Upper lobe of left lung (tissue), 4 donors: ENCODE measurements around the gene ADORA3.

Source experiments
- POLR2A ChIP-seq, 4 donors: fragments of 450-650 bp; IDR thresholded peaks; one replicate each; pipeline ENCODE4 v1.5.1; 2016 to 2017; ENCODE audit warnings: antibody characterized with exemption in 4 of 4, mild to moderate bottlenecking in 2 of 4
- TF ChIP-seq, protein P1 (sequence below), 6 experiments: fragments of 450-650 bp in 4 of 6; fragments of 200-600 bp in 2 of 6; sonication (generic) in 2 of 6; IDR thresholded peaks; one replicate each; pipeline ENCODE4 v1.5.1; 2016 to 2019; ENCODE audit warnings: antibody characterized with exemption in 6 of 6

DNA sequence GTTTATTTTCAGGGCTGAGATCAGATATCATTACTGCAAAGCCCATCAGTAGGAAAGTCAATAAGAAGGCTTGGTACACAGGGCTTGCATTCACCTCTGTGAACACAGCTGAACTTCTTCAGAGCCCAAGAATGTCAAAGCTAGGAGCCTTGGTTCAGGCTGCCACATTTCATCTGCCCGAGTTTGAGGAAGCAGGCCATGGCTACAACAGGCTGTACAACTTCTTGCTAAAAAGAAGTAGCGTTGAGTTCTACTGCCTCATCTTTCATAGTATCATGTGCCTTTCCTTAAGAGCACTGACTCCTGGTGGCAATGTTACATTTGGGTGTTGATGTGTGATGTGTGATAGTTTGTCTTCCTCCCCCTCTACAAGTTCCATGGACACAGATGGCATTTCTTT is 19.6 kb downstream of the ADORA3 start:
- TF ChIP-seq, protein P1, sequence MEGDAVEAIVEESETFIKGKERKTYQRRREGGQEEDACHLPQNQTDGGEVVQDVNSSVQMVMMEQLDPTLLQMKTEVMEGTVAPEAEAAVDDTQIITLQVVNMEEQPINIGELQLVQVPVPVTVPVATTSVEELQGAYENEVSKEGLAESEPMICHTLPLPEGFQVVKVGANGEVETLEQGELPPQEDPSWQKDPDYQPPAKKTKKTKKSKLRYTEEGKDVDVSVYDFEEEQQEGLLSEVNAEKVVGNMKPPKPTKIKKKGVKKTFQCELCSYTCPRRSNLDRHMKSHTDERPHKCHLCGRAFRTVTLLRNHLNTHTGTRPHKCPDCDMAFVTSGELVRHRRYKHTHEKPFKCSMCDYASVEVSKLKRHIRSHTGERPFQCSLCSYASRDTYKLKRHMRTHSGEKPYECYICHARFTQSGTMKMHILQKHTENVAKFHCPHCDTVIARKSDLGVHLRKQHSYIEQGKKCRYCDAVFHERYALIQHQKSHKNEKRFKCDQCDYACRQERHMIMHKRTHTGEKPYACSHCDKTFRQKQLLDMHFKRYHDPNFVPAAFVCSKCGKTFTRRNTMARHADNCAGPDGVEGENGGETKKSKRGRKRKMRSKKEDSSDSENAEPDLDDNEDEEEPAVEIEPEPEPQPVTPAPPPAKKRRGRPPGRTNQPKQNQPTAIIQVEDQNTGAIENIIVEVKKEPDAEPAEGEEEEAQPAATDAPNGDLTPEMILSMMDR (IDR thresholded peaks at IDR 0.05) = peak in 1 of 6 experiments; percentile 7
- no peak for TF ChIP-seq POLR2A (IDR thresholded peaks at IDR 0.05)
